ENCODE measurements around the gene CD164L2. TPM values are rescaled to one million over a fixed set of nuclear protein-coding genes. Genes with fewer than 3 reads are reported as not detected.

CD164L2 gene
- not detected in 2 replicates for total RNA-seq

DNA sequence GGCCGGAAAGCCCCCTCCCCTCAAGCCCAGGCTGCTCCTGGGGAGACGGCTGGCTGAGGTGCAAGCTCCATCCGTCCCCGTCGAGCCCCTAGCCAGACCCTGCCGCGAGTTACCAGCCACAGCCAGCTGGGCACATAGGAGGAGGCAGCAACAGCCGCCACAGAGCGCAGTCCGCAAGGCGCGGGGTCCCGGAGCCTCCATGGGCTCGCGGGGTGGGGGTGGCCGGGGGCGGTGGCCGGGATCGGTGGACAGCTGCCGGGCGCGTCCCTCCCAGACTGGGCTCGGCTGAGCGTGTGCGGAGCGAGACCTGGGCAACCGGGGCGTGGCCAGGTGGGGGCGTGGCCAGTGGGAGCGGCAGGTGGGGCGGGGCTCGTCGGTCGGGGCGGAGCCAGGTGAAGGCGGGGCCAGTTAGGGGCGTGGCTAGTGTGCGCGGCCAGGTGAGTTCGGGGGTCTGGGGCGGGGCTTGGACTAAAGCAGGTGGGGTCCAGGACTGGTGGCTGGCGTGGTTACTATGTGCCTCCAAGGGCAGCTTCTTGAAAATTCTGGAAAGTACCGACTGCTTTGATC is at the start of gene CD164L2:
TSS of gene CD164L2 (minus strand) at position 295 of the 567 bp plus-strand sequence. CDS start at position 201, 94 bp downstream.

DNA sequence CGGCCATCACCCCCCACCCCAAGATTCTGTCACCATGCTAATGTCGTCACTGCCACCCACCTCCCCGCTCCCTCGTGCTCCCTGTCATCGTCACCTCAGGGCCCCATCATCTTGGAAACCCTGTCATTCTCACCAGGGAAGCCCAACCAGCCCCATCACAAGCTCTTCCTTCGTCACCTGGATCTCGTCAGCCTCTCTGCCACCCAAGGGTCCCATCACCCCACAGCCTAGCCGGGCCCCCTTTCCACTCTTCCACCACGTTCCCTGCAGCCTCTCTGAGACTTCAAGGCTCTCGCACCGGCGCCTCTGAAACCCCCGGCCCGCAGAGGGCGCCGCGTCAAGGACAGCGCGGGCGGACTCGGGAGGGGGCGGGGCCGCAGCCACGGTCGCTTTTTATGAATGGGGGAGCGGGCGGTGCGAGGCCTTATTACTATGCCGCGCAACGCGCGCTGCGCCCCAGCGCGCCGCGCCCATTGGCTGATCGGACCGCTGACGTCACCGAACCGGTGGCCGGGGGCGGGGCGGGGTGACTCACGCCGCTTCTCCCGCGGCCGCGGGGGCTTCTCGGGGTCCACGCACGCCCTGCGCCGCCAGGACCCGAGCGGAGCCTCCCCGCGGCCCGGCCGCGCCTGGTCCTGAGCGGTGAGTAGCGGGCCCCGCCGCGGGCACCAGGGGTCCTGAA is 9.1 kb upstream of the CD164L2 start, which contains the start of gene GPR3:
TSS of gene GPR3 (plus strand) at position 527 of the 682 bp plus-strand sequence. CDS start 1,177 bp downstream, outside the sequence.

DNA sequence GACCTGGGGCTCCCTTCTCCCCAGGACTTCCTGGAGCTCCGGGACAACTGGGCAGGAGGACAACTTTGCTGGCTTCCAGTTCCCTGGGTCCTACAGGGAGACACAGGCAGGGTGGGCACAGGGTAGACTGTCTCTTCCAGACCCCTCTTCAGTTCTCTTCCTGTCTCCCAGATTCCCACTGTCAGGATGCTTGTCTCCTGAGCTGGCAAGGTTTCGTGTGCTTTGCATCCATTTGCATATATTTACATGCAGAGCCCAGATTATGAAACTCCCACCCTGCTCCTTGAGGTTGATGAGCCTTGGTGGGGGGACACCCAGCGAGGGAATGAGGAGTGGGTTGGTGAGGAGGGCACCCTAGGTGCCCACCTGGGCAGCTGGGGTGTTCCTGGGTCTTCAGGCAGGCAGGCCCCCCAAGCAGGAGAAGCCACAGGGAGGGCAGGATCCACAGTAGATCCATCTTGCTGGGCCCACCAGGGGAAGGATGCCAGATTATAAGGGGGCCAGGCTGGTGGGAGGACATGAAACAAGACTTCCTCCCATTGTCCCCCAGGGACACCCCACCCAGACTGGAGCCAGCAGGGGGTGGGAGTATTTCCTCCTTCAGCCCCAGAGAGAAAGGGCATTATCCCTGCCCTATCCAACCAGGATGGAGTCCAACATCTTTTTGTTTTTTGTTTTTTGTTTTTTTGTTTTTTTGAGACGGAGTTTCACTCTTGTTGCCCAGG is 8.6 kb downstream of the CD164L2 start, which contains the start of gene FCN3:
TSS of gene FCN3 (minus strand) at position 463 of the 725 bp plus-strand sequence. CDS start at position 457, 6 bp downstream.

DNA sequence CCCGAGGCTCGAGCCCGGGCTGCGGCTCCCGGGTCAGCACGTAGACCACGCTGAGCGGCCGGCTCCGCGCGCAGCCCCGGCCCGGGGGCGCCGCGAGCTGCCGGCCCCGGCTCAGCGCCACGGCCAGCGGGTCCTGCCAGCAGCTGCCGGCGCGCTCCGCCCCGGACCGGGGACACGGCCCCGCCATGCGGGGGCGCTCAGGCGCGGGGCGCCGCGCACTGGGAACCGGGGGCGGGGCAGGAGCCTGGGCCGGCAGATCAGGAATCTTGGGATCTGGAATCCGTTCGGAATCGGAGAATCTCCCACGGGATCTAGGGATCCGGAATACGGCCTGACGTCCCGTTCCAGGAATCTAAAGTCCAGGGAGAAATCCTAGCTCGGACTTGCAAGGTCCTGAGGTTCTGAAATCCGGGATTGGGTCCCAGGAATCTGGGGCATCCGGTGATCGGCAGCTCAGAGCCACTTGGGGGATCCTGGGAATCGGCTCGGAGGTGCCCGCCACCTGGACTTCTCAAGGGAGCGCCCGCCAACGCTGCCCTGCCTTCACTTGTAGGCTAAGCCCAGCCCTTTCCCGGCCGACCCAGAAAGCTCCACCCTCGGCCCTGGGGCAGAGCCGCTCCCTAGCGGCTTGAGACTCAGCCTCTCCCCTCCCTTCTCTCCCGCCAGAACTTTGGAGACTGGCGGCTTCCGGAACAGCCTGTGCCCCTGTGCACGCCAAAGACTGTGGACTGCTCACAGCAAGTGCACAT is 16.5 kb downstream of the CD164L2 start, which contains the start of gene MAP3K6:
TSS of gene MAP3K6 (minus strand) at position 551 of the 749 bp plus-strand sequence. CDS start at position 187, 364 bp downstream.

DNA sequence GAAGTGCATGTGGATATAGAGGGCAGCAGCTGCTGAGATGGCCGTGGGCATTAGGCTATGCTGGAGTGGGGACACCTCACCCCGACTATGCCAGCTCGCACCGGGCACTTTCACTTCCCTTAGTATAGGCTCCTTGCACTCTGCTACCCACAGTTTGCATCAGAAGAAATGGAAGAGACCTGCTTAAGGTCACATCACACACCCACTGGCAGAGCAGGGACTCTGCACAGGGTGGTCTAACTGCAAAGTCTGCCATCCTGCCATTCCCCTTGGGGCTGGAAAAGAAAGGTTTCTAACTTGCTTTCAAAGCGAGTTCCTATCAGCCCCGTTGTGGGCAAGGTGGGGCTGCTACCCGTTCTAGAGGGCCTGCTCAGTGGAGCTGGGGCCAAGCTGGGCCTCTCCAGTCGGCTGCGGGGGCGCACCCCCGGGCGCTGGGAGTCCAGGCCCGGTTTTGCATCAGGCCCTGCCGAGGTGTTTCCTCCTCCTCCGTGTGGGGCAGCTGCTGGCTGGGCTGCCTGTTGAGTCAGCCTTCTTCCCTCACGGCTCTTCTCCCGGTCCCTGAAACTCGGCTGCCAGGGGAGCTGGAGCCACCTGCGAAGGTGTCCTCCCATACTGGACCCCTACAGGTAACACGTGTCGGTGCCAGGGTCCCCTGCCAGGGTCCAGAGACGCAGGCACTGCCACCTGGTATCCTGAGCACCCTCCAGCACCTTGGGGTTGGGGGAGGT is 41.4 kb downstream of the CD164L2 start, which contains the start of gene SYTL1:
TSS of gene SYTL1 (plus strand) at position 498 of the 728 bp plus-strand sequence. CDS start 3,313 bp downstream, outside the sequence.

Other genes starting within 250 kb of the CD164L2 start
- 12.7 and 13.0 TPM in 2 replicates for gene SLC9A1, start 228.2 kb downstream of the CD164L2 start, total RNA-seq
- 22.4 and 30.4 TPM in 2 replicates for gene WDTC1, start 148.7 kb downstream of the CD164L2 start, total RNA-seq
- gene TMEM222, start 61.2 kb downstream of the CD164L2 start, total RNA-seq, result 29.4 and 41.2 TPM in 2 replicates
- gene SYTL1, start 41.3 kb downstream of the CD164L2 start, total RNA-seq, result under 0.01 and 0.10 TPM in 2 replicates
- 13.4 and 16.9 TPM in 2 replicates for gene MAP3K6, start 16.4 kb downstream of the CD164L2 start, total RNA-seq
- 0.33 and 0.48 TPM in 2 replicates for gene FCN3, start 8.5 kb downstream of the CD164L2 start, total RNA-seq
- gene GPR3, start 9.3 kb upstream of the CD164L2 start, total RNA-seq, result 0.98 and 2.6 TPM in 2 replicates
- gene WASF2, start 106.8 kb upstream of the CD164L2 start, total RNA-seq, result 57.8 and 64.7 TPM in 2 replicates
- gene AHDC1, start 220.8 kb upstream of the CD164L2 start, total RNA-seq, result 14.4 and 18.9 TPM in 2 replicates